OCI-LY1 (cell line): ENCODE measurements around the gene PRR16.

Experiments
- H2AFZ ChIP-seq: fragments of 200-600 bp; sonication (generic), shearing (Covaris generic); 2 replicates; pipeline ENCODE4 v1.6.0; 2014; ENCODE audit warnings: antibody characterized with exemption, mild to moderate bottlenecking, low read length
- H3F3A ChIP-seq: fragments of 200-600 bp; sonication (generic), shearing (Covaris generic); 2 replicates; pipeline ENCODE4 v1.6.0; 2014; ENCODE audit warnings: mild to moderate bottlenecking, antibody characterized with exemption, low read length, moderate library complexity; ENCODE audit not compliant: insufficient read depth
- H3K27ac ChIP-seq: fragments of 200-600 bp; sonication (generic); 2 replicates; pipeline ENCODE4 v1.5.1; 2014; ENCODE audit warnings: low read length, mixed run types, mild to moderate bottlenecking, low read depth; ENCODE audit not compliant: poor library complexity, severe bottlenecking
- H3K27me3 ChIP-seq: fragments of 200-600 bp; sonication (generic); 2 replicates; pipeline ENCODE4 v1.6.0; 2014; ENCODE audit warnings: antibody characterized with exemption, mild to moderate bottlenecking, low read length, moderate library complexity; ENCODE audit not compliant: insufficient read depth
- H3K36me3 ChIP-seq: fragments of 200-600 bp; sonication (generic); 2 replicates; pipeline ENCODE4 v1.6.1; 2014; ENCODE audit warnings: mild to moderate bottlenecking, antibody characterized with exemption, low read length, moderate library complexity, mixed read lengths; ENCODE audit not compliant: insufficient read depth
- H3K4me1 ChIP-seq: fragments of 200-600 bp; sonication (generic); 2 replicates; pipeline ENCODE4 v1.5.1; 2014; ENCODE audit warnings: mild to moderate bottlenecking, low read length, moderate library complexity; ENCODE audit not compliant: insufficient read depth, severe bottlenecking
- H3K4me2 ChIP-seq: fragments of 200-600 bp; sonication (generic), shearing (Covaris generic); 2 replicates; pipeline ENCODE4 v1.6.1; 2014; ENCODE audit warnings: low read length
- H3K4me3 ChIP-seq: fragments of 200-600 bp; sonication (generic); 2 replicates; pipeline ENCODE4 v1.5.1; 2014; ENCODE audit warnings: low read length, low read depth, mild to moderate bottlenecking, mixed read lengths; ENCODE audit not compliant: poor library complexity, severe bottlenecking
- H3K79me2 ChIP-seq: fragments of 200-600 bp; shearing (Covaris generic); 2 replicates; pipeline ENCODE4 v1.6.1; 2016; ENCODE audit warnings: mixed run types, low read length, mixed read lengths; ENCODE audit not compliant: insufficient read depth
- H3K9ac ChIP-seq: fragments of 200-600 bp; sonication (generic), shearing (Covaris generic); 2 replicates; pipeline ENCODE4 v1.6.1; 2014; ENCODE audit warnings: mild to moderate bottlenecking, low read length, mixed read lengths
- H3K9me2 ChIP-seq: fragments of 200-600 bp; sonication (generic), shearing (Covaris generic); 2 replicates; pipeline ENCODE4 v1.6.1; 2014; ENCODE audit warnings: low read depth, mild to moderate bottlenecking, low read length, mixed read lengths
- H3K9me3 ChIP-seq: fragments of 200-600 bp; shearing (Covaris generic); 2 replicates; pipeline ENCODE4 v1.6.1; 2014; ENCODE audit warnings: low read length, mixed read lengths
- H4K20me1 ChIP-seq: fragments of 200-600 bp; sonication (generic), shearing (Covaris generic); 2 replicates; pipeline ENCODE4 v1.6.0; 2016; ENCODE audit warnings: mild to moderate bottlenecking, low read length; ENCODE audit not compliant: insufficient read depth
- EZH2 ChIP-seq: fragments of 200-600 bp; sonication (generic), shearing (Covaris generic); IDR thresholded peaks from 2 replicates; pipeline ENCODE4 v1.8.0; 2017; ENCODE audit warnings: borderline replicate concordance, mixed run types, mild to moderate bottlenecking, antibody characterized with exemption, low read length, moderate library complexity, mixed read lengths
- TF ChIP-seq, protein P1 (sequence below): fragments of 200-600 bp; sonication (generic), shearing (Covaris generic); IDR thresholded peaks from 2 replicates; pipeline ENCODE4 v1.5.1; 2017; ENCODE audit warnings: mild to moderate bottlenecking, antibody characterized with exemption, low read length, moderate library complexity, mixed read lengths

Gene PRR16

GRCh38 chr5:120449501-120449900 is 14.6 kb upstream of the PRR16 start:
- TF ChIP-seq EZH2 = no peak
- TF ChIP-seq, protein P1, sequence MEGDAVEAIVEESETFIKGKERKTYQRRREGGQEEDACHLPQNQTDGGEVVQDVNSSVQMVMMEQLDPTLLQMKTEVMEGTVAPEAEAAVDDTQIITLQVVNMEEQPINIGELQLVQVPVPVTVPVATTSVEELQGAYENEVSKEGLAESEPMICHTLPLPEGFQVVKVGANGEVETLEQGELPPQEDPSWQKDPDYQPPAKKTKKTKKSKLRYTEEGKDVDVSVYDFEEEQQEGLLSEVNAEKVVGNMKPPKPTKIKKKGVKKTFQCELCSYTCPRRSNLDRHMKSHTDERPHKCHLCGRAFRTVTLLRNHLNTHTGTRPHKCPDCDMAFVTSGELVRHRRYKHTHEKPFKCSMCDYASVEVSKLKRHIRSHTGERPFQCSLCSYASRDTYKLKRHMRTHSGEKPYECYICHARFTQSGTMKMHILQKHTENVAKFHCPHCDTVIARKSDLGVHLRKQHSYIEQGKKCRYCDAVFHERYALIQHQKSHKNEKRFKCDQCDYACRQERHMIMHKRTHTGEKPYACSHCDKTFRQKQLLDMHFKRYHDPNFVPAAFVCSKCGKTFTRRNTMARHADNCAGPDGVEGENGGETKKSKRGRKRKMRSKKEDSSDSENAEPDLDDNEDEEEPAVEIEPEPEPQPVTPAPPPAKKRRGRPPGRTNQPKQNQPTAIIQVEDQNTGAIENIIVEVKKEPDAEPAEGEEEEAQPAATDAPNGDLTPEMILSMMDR = no peak
- Histone ChIP-seq H3K36me3 (no peaks in the 10 kb centered on the region), H3K4me1 (no peaks in the 10 kb centered on the region), H4K20me1 (no peaks in the 10 kb centered on the region), H2AFZ (no peak overlapping the region), H3K27ac (no peak overlapping the region), H3K9me2 (no peaks in the 10 kb centered on the region), H3K27me3 (no peaks in the 10 kb centered on the region), H3K4me2 (no peak overlapping the region), H3K79me2 (no peaks in the 10 kb centered on the region), H3K9me3 (no peaks in the 10 kb centered on the region), H3F3A (no peaks in the 10 kb centered on the region), H3K4me3 (no peak overlapping the region), H3K9ac (no peak overlapping the region)

GRCh38 chr5:120450910-120451309 is 13.2 kb upstream of the PRR16 start:
- TF ChIP-seq, protein P1 = no peak
- no peak for TF ChIP-seq EZH2
- no peak overlapping the region for H3K27ac ChIP-seq
- H3F3A ChIP-seq = no peaks in the 10 kb centered on the region
- no peaks in the 10 kb centered on the region for H3K9me2 ChIP-seq
- H3K9ac ChIP-seq = no peak overlapping the region
- H3K4me3 ChIP-seq = no peak overlapping the region
- no peaks in the 10 kb centered on the region for H3K27me3 ChIP-seq
- no peaks in the 10 kb centered on the region for H3K79me2 ChIP-seq
- H3K36me3 ChIP-seq = no peaks in the 10 kb centered on the region
- H3K4me2 ChIP-seq = no peak overlapping the region
- H4K20me1 ChIP-seq = no peaks in the 10 kb centered on the region
- no peaks in the 10 kb centered on the region for H3K9me3 ChIP-seq
- no peaks in the 10 kb centered on the region for H3K4me1 ChIP-seq
- H2AFZ ChIP-seq = no peak overlapping the region

GRCh38 chr5:120451445-120451844 is 12.7 kb upstream of the PRR16 start:
- Histone ChIP-seq H3K4me2 (no peak overlapping the region), H3K36me3 (no peaks in the 10 kb centered on the region), H3K9me3 (no peaks in the 10 kb centered on the region), H3K9me2 (no peaks in the 10 kb centered on the region), H3K27me3 (no peaks in the 10 kb centered on the region), H4K20me1 (no peaks in the 10 kb centered on the region), H3K79me2 (no peaks in the 10 kb centered on the region), H3K4me1 (no peaks in the 10 kb centered on the region), H3K4me3 (no peak overlapping the region), H2AFZ (no peak overlapping the region), H3K27ac (no peak overlapping the region), H3K9ac (no peak overlapping the region), H3F3A (no peaks in the 10 kb centered on the region)
- TF ChIP-seq EZH2 = no peak
- TF ChIP-seq, protein P1 = no peak
